A549 (cell line): ENCODE measurements around the gene MTG2.

Experiments
- BHLHE40 ChIP-seq: IDR thresholded peaks from 2 replicates; pipeline ENCODE4 v1.6.1; 2012; ENCODE audit warnings: low read depth, low read length, inconsistent platforms
- CEBPB ChIP-seq, 2 experiments: fragments of >200 bp in 1 of 2; sonication (Bioruptor Twin) in 1 of 2; formaldehyde crosslinking in 1 of 2; IDR thresholded peaks; 2 replicates each; pipeline ENCODE4 v1.6.1; 2012 to 2016
- CTCF ChIP-seq: fragments of >200 bp; sonication (Bioruptor Twin); formaldehyde crosslinking; IDR thresholded peaks from 3 replicates; pipeline ENCODE4 v1.5.1; 2016
- KDM1A ChIP-seq: fragments of 200-600 bp; sonication (generic); IDR thresholded peaks from 2 replicates; pipeline ENCODE4 v1.6.1; 2016; ENCODE audit warnings: low read depth, mild to moderate bottlenecking
- KDM5A ChIP-seq: fragments of 200-600 bp; sonication (generic); IDR thresholded peaks from 2 replicates; pipeline ENCODE4 v1.6.1; 2016; ENCODE audit warnings: antibody characterized with exemption, mild to moderate bottlenecking
- MAFK ChIP-seq: fragments of 450-650 bp; IDR thresholded peaks from 2 replicates; pipeline ENCODE4 v1.6.1; 2014; ENCODE audit not compliant: partially characterized antibody
- NR3C1 ChIP-seq: fragments of >200 bp; sonication (Bioruptor Twin); formaldehyde crosslinking; IDR thresholded peaks from 3 replicates; pipeline ENCODE4 v1.6.1; 2017
- POLR2A ChIP-seq: IDR thresholded peaks from 2 replicates; pipeline ENCODE4 v1.6.1; 2012; ENCODE audit warnings: mild to moderate bottlenecking, low read length
- RAD21 ChIP-seq, 2 experiments: fragments of >200 bp in 1 of 2; sonication (Bioruptor Twin) in 1 of 2; formaldehyde crosslinking in 1 of 2; IDR thresholded peaks in 1 of 2; conservative IDR thresholded peaks in 1 of 2; 2 replicates in 1 of 2; 3 replicates in 1 of 2; pipeline ENCODE4 v1.6.1; 2012 to 2018; ENCODE audit warnings: inconsistent platforms in 1 of 2
- RARB ChIP-seq: fragments of 250-450 bp; sonication (Bioruptor Pico); IDR thresholded peaks from 2 replicates; pipeline ENCODE4 v1.8.0; 2021; ENCODE audit warnings: mild to moderate bottlenecking, moderate library complexity
- RCOR1 ChIP-seq: fragments of 150-350 bp; IDR thresholded peaks from 2 replicates; pipeline ENCODE4 v1.6.1; 2014; ENCODE audit warnings: antibody characterized with exemption, low read length, low read depth
- TP53 ChIP-seq: fragments of 250-450 bp; sonication (Bioruptor Pico); IDR thresholded peaks from 2 replicates; pipeline ENCODE4 v1.5.0; 2021; ENCODE audit warnings: mild to moderate bottlenecking, moderate library complexity
- USF2 ChIP-seq: fragments of 450-650 bp; IDR thresholded peaks from 2 replicates; pipeline ENCODE4 v1.6.1; 2014; ENCODE audit warnings: antibody characterized with exemption

- TF ChIP-seq POLR2A: no peak
- no peak for TF ChIP-seq CTCF
- no peak for TF ChIP-seq BHLHE40
- no peak for TF ChIP-seq KDM5A
- no peak for TF ChIP-seq RARB
- TF ChIP-seq USF2: no peak
- TF ChIP-seq MAFK: no peak
- no peak for TF ChIP-seq RAD21 (conservative IDR thresholded peaks at IDR 0.05 in 1 of 2, IDR thresholded peaks at IDR 0.05 in 1 of 2)
- TF ChIP-seq NR3C1: no peak
- no peak for TF ChIP-seq KDM1A
- TF ChIP-seq TP53 (CRISPR knock-in tag): no peak
- no peak for TF ChIP-seq CEBPB (IDR thresholded peaks at IDR 0.05)
- no peak for TF ChIP-seq RCOR1
These were observed 36.5 kb downstream of the MTG2 start for GRCh38 chr20:62219101-62219991.
